DOHH2 (cell line): ENCODE measurements around the gene RNF39.

ENCODE experiments used
- H3F3A ChIP-seq: fragments of 200-600 bp; sonication (generic), shearing (Covaris generic); 2 replicates; pipeline ENCODE4 v1.6.0; 2016; ENCODE audit warnings: antibody characterized with exemption, mild to moderate bottlenecking; ENCODE audit not compliant: control insufficient read depth, insufficient read depth
- H3K27ac ChIP-seq: fragments of 200-600 bp; sonication (generic); 2 replicates; pipeline ENCODE4 v1.5.1; 2014; ENCODE audit warnings: low read depth, mild to moderate bottlenecking, low read length, moderate library complexity
- H3K27me3 ChIP-seq: fragments of 200-600 bp; sonication (generic); 2 replicates; pipeline ENCODE4 v1.6.1; 2014; ENCODE audit warnings: mild to moderate bottlenecking, low read length, mixed read lengths; ENCODE audit not compliant: control insufficient read depth
- H3K36me3 ChIP-seq: fragments of 200-600 bp; sonication (generic); 2 replicates; pipeline ENCODE4 v1.6.1; 2014; ENCODE audit warnings: mild to moderate bottlenecking, low read length, moderate library complexity, mixed read lengths; ENCODE audit not compliant: control insufficient read depth
- H3K4me1 ChIP-seq: fragments of 200-600 bp; sonication (generic); 2 replicates; pipeline ENCODE4 v1.6.1; 2014; ENCODE audit warnings: mild to moderate bottlenecking, low read length, mixed read lengths; ENCODE audit not compliant: control insufficient read depth
- H3K4me2 ChIP-seq: fragments of 200-600 bp; sonication (generic); 2 replicates; pipeline ENCODE4 v1.6.0; 2014; ENCODE audit warnings: mild to moderate bottlenecking, low read length, moderate library complexity
- H3K4me3 ChIP-seq: fragments of 200-600 bp; sonication (generic); 2 replicates; pipeline ENCODE4 v1.5.1; 2014; ENCODE audit warnings: mild to moderate bottlenecking, low read length, mixed read lengths
- H3K79me2 ChIP-seq: fragments of 200-600 bp; sonication (generic); 2 replicates; pipeline ENCODE4 v1.6.1; 2014; ENCODE audit warnings: mild to moderate bottlenecking, low read length, mixed read lengths; ENCODE audit not compliant: control insufficient read depth
- H3K9me2 ChIP-seq: fragments of 200-600 bp; sonication (generic); replicated peaks from 2 replicates; pipeline ENCODE4 v1.6.1; 2014; ENCODE audit warnings: mild to moderate bottlenecking, low read length, mixed read lengths; ENCODE audit not compliant: control insufficient read depth
- H3K9me3 ChIP-seq: fragments of 200-600 bp; sonication (generic); 2 replicates; pipeline ENCODE4 v1.6.1; 2014; ENCODE audit warnings: antibody characterized with exemption, low read length, mixed read lengths; ENCODE audit not compliant: control insufficient read depth, insufficient read depth
- H4K20me1 ChIP-seq: fragments of 200-600 bp; sonication (generic); 2 replicates; pipeline ENCODE4 v1.6.0; 2014; ENCODE audit warnings: low read depth, mild to moderate bottlenecking, antibody characterized with exemption, low read length, moderate library complexity; ENCODE audit not compliant: control insufficient read depth, insufficient read depth
- CTCF ChIP-seq: fragments of 200-600 bp; sonication (generic); IDR thresholded peaks from one replicate; pipeline ENCODE4 v1.5.1; 2014; ENCODE audit warnings: antibody characterized with exemption, mild to moderate bottlenecking, low read depth, low read length; ENCODE audit not compliant: poor library complexity, severe bottlenecking
- EZH2phosphoT487 ChIP-seq: fragments of 200-600 bp; sonication (generic); IDR thresholded peaks from 2 replicates; pipeline ENCODE4 v1.6.1; 2017; ENCODE audit warnings: borderline replicate concordance, mild to moderate bottlenecking, antibody characterized with exemption, low read length, moderate library complexity, mixed read lengths

RNF39 gene

GRCh38 chr6:30062471-30063178, 12.9 kb downstream of the RNF39 start:
- Histone ChIP-seq H3K36me3 (peaks cover 48% of the 10 kb centered on the region), H3K27me3 (no peaks in the 10 kb centered on the region), H3F3A (peaks cover 4% of the 10 kb centered on the region; the same call in 1 of the 2 replicates), H4K20me1 (no peaks in the 10 kb centered on the region), H3K9me3 (no peaks in the 10 kb centered on the region), H3K9me2 (no peaks in the 10 kb centered on the region), H3K4me1 (peaks cover 34% of the 10 kb centered on the region), H3K79me2 (peaks cover 49% of the 10 kb centered on the region), H3K27ac (no peak overlapping the region), H3K4me2 (peak overlapping the region; percentile 81), H3K4me3 (peak overlapping the region; percentile 100)
- no peak for TF ChIP-seq EZH2phosphoT487
- TF ChIP-seq CTCF, result no peak

GRCh38 chr6:30061858-30062458, 13.6 kb downstream of the RNF39 start:
- Histone ChIP-seq H3K27me3 (no peaks in the 10 kb centered on the region), H3K9me3 (no peaks in the 10 kb centered on the region), H3K4me2 (peak overlapping the region; percentile 81), H4K20me1 (no peaks in the 10 kb centered on the region), H3K4me1 (peaks cover 34% of the 10 kb centered on the region), H3F3A (peaks cover 4% of the 10 kb centered on the region; the same call in 1 of the 2 replicates), H3K9me2 (no peaks in the 10 kb centered on the region), H3K36me3 (peaks cover 51% of the 10 kb centered on the region), H3K4me3 (peak overlapping the region; percentile 100), H3K27ac (peak overlapping the region; percentile 49; the same call in 1 of the 2 replicates), H3K79me2 (peaks cover 44% of the 10 kb centered on the region)
- no peak for TF ChIP-seq EZH2phosphoT487
- no peak for TF ChIP-seq CTCF

GRCh38 chr6:30061092-30061857, 14.3 kb downstream of the RNF39 start, which contains the start of gene POLR1H:
Gene POLR1H, plus strand, starts transcription at chr6:30061265. Its CDS starts 260 bp downstream, at chr6:30061525.
- Histone ChIP-seq H3K4me2 (peak within 1 kb of the TSS; percentile 81), H4K20me1 (no peaks in the 10 kb centered on the region), H3K9me2 (no peaks in the 10 kb centered on the region), H3K27me3 (no peaks in the 10 kb centered on the region), H3K9me3 (no peaks in the 10 kb centered on the region), H3K4me1 (peaks cover 32% of the 10 kb centered on the region), H3F3A (peaks cover 4% of the 10 kb centered on the region; the same call in 1 of the 2 replicates), H3K36me3 (peaks cover 56% of the 10 kb centered on the region), H3K27ac (peak within 1 kb of the TSS; percentile 49), H3K79me2 (peaks cover 44% of the 10 kb centered on the region), H3K4me3 (peak within 1 kb of the TSS; percentile 100)
- TF ChIP-seq CTCF, result no peak
- TF ChIP-seq EZH2phosphoT487, result no peak
